ENCODE data around the gene DNAJC11. TPM values are rescaled to one million over a fixed set of nuclear protein-coding genes. Genes with fewer than 3 reads are reported as not detected.

Gene DNAJC11
- total RNA-seq, 1 donor from 2014 or later, result 36.4 TPM

DNA sequence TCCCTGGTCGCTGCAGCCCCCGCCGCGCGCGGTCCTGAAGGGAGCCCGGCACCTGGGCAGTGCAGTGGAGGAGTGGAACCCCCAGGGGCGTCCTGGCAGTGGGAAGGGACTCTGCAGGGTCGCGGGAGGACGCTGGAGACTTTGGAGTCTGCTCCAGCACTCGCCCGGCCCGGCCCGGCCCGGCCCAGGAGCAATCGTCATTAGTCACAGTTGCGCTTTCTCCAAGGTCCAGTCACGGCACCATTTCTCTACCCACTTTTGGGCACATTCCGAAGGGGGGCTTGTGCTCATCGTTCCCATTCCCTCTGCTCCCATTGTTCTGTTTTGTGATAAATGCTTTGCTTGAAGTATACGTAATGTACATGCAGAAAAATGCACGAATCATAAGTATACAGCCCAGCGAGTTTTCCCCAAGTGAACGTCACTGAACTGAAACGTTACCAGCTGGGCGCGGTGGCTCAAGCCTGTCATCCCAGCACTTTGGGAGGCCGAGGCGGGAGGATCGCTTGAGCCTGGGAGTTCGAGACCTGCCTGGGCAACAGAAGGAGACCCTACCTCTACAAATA is 75.9 kb downstream of the DNAJC11 start:
- DNase-seq, result no peak
- Histone ChIP-seq H3K27ac (peak overlapping the region; percentile 85), H3K4me1 (peaks cover 25% of the 10 kb centered on the region), H3K4me3 (peak overlapping the region; percentile 91), H3K36me3 (peaks cover 59% of the 10 kb centered on the region), H3K27me3 (ENCODE audit: low read depth) (no peaks in the 10 kb centered on the region), H3K9me3 (no peaks in the 10 kb centered on the region)
- peak in 1 of 2 donors; percentile 4 for ATAC-seq
- TF ChIP-seq, protein P1, sequence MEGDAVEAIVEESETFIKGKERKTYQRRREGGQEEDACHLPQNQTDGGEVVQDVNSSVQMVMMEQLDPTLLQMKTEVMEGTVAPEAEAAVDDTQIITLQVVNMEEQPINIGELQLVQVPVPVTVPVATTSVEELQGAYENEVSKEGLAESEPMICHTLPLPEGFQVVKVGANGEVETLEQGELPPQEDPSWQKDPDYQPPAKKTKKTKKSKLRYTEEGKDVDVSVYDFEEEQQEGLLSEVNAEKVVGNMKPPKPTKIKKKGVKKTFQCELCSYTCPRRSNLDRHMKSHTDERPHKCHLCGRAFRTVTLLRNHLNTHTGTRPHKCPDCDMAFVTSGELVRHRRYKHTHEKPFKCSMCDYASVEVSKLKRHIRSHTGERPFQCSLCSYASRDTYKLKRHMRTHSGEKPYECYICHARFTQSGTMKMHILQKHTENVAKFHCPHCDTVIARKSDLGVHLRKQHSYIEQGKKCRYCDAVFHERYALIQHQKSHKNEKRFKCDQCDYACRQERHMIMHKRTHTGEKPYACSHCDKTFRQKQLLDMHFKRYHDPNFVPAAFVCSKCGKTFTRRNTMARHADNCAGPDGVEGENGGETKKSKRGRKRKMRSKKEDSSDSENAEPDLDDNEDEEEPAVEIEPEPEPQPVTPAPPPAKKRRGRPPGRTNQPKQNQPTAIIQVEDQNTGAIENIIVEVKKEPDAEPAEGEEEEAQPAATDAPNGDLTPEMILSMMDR (IDR thresholded peaks at IDR 0.05), result no peak
- intact Hi-C loops (cut with DNase I), result no loop called here

DNA sequence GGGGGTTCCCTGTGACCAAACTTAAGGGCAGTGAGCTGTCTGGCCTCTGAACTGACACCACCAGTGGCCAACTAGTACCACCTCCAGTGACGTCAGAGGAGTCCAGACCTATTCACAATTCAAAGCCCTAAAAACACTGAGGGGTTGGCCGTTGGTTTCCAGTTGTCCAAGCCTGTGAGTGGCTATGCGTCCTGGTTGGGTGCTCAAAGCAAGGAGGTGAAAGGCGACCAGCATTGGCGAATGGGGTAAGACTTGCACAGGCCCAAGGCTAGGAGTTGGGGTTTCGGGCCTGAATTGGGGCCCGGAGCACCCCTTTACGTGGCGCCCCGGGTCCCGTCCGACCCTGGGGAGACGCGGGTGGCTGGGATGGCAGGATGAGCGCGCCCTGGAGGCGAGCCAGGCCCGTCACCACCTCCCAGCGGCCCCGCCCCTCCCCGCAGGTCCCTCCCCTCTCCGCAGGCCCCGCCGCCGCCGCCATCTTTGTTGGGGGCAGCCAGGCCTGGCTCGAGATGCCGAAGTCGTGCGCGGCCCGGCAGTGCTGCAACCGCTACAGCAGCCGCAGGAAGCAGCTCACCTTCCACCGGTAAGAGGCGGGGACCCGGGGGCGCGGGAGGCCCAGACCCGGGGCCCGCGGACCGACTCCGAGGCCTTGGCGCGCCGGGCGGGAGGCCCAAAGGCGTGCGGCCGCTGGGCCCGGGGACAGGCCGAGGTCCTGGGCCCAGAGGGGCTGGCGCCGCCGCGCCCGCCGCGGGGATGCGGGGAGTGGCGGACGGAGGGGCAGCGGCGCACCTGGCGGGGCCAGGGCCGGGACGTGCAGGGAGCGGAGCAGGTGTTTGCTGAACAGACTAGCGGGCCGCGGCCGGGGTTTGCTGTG is 76.7 kb downstream of the DNAJC11 start, which contains the start of gene THAP3:
THAP3 (plus strand) TSS at position 159 of the 874 bp plus-strand sequence; CDS start at position 510, 351 bp downstream.
- Histone ChIP-seq H3K36me3 (peaks cover 59% of the 10 kb centered on the region), H3K9me3 (no peaks in the 10 kb centered on the region), H3K4me1 (peaks cover 25% of the 10 kb centered on the region), H3K4me3 (peak within 1 kb of the TSS; percentile 91), H3K27ac (peak within 1 kb of the TSS; percentile 85), H3K27me3 (ENCODE audit: low read depth) (no peaks in the 10 kb centered on the region)
- TF ChIP-seq, protein P1 (IDR thresholded peaks at IDR 0.05), result peak; percentile 24
- intact Hi-C loops (cut with DNase I), result no loop called here
- DNase-seq (peak; percentile 91), ATAC-seq (peak; percentile 95 to 97)

DNA sequence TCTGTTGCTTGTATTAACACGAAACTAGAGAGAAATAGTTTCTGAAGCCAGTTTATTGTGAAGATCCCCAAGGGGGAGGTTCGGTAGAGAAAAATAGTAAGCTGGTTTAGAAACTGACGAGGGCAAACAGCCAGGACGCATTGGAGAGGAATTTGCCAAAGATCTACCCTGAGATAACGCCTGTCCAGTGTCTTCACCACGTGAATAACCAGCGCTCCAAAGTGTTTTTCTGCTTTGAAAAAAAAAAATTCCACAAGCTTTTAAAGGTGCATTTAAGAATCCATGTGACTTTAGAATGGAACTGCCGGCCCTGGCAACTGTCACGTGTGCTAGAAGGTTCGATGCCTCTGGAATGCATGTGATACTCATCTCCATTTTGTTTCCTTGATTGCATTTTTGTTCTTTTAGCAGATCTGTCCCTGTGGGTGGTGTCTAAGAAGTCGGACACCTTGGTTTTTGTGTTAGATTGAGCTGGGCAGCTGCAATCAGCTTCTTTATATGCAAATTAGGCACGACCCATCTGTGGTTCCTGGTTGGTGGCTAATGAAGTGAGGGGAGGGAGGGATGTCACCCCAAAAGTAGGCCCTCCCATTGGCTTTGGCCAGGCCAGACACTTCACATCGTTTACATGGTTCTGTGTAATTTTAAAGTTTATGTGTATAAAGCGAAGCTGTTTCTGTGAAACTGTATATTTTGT is 78.2 kb downstream of the DNAJC11 start:
- Histone ChIP-seq H3K27ac (no peak overlapping the region), H3K4me3 (no peak overlapping the region), H3K4me1 (peaks cover 25% of the 10 kb centered on the region), H3K9me3 (no peaks in the 10 kb centered on the region), H3K36me3 (peaks cover 53% of the 10 kb centered on the region), H3K27me3 (ENCODE audit: low read depth) (no peaks in the 10 kb centered on the region)
- ATAC-seq (no peak), DNase-seq (no peak)
- TF ChIP-seq, protein P1 (IDR thresholded peaks at IDR 0.05), result no peak
- intact Hi-C loops (cut with DNase I), result no loop called here

DNA sequence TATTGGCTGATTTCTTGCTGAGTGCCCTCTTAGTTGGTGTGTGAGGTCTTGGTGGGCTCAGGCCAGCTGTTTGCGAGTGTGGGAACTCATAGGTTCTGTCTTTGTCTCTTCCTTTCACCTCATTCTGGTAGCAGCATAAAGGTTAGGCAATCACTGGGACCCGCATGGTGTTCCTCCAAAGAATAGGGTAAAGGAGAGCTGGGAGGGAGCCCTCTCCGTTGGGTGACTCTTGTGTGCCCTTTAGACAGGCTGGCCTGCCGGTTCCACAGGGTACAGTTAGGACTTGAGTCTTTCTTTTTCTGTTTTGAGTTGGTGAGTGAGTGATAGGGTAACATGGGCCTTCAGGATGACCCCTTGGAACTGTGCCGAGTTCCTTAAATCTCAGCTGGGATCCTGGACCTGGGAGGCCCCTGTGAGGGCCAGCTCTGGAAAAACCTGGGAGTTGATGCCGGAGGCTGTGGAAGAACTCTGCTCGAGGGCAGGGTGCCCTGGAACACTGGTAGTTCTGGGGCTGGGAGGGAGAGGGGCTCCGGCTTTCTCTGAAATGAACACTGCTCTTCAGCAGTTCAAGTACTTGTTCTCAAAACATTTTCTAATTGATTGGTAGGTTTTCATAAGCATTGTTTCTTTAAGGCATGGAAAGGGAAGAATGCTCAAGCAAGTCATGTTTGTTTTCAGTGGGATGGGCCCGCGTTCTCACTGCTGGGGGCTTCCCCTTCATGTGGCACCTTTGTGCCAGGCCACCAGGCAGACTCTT is 79.0 kb downstream of the DNAJC11 start:
- Histone ChIP-seq H3K4me1 (peaks cover 25% of the 10 kb centered on the region), H3K27ac (no peak overlapping the region), H3K4me3 (no peak overlapping the region), H3K36me3 (peaks cover 52% of the 10 kb centered on the region), H3K27me3 (ENCODE audit: low read depth) (no peaks in the 10 kb centered on the region), H3K9me3 (no peaks in the 10 kb centered on the region)
- intact Hi-C loops (cut with DNase I), result no loop called here
- TF ChIP-seq, protein P1 (IDR thresholded peaks at IDR 0.05), result no peak
- DNase-seq, result no peak
- ATAC-seq, result no peak
